ENCODE measurements around the gene KIAA1210.

Gene KIAA1210

GRCh38 chrX:119127650-119128049, at the start of gene KIAA1210:
KIAA1210 (minus strand) TSS chrX:119127812; CDS start chrX:119123642, 4,170 bp downstream.
- TF ChIP-seq GATA3 (IDR thresholded peaks at IDR 0.05; ENCODE audit: low read depth, low read length), result no peak
- no peak for TF ChIP-seq GATA2 (IDR thresholded peaks at IDR 0.05; ENCODE audit: low read depth, low read length)

DNA sequence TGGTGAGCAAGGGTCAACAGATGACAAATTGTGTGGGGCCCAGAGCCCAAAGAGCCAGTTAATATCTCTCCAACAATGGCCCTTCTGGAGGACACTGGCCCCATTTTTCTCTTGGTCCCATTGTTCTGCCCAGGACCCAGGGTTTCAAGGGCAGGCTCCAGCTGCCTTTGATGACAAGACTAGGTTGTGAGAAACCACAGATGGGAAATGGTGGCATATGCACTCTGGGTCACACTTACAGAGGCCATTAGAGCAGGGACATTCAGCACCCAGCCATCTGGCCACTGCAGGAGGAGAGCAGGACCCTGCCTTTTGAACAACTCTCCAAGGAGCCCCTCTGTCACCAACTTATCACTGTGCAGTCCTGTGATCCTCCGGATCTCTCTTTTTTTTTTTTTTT, 49.7 kb upstream of the KIAA1210 start:
- TF ChIP-seq GATA3 (IDR thresholded peaks at IDR 0.05; ENCODE audit: low read depth, low read length) (no peak), GATA2 (IDR thresholded peaks at IDR 0.05; ENCODE audit: low read depth, low read length) (no peak)

- TF ChIP-seq GATA3 (IDR thresholded peaks at IDR 0.05; ENCODE audit: low read depth, low read length) (no peak), GATA2 (IDR thresholded peaks at IDR 0.05; ENCODE audit: low read depth, low read length) (no peak)
Observed at GRCh38 chrX:119174900-119175299, 47.3 kb upstream of the KIAA1210 start.

DNA sequence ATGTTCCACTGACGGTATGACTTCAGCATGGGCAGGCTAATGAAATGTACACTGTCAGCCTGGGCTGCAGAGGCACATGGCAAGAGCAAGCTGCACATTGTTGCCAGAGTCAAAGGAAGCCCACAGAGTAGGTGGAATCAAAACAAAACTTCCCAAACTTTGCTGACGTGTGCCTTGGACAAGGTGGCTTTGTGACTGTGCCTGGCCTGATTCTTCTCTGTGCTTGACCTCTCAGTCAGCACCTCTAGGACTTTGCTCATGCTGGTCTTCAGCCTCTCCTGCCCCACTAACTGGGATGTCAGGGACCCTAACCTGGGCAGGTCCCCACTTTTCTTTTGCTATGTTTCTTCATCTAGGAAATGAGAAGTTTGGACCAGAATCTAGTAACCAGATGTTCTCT, 40.5 kb upstream of the KIAA1210 start:
- TF ChIP-seq GATA3 (IDR thresholded peaks at IDR 0.05; ENCODE audit: low read depth, low read length), result no peak

GRCh38 chrX:119158226-119158625, 30.6 kb upstream of the KIAA1210 start:
- TF ChIP-seq GATA3 (IDR thresholded peaks at IDR 0.05; ENCODE audit: low read depth, low read length), result no peak
- TF ChIP-seq GATA2 (IDR thresholded peaks at IDR 0.05; ENCODE audit: low read depth, low read length), result no peak

DNA sequence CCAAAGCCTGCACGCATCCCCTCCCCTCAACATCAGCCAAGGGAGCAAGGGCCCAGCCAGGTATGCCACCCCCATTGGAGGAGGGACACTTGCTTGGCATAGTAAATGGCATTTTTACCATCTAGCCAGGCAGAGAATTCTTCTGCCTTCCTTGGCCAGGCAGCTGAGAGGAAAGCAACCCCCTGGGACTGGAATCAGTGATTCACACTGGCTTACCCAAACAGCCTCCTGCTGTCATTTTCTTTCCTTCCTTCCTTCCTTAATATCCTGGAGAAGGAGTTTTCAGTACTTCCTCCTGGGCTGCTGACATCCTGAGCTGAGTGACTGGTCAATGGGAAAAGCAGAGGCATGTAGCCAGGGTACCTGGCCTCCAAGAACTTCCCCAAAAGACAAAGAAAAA, 28.6 kb upstream of the KIAA1210 start:
- TF ChIP-seq GATA3 (IDR thresholded peaks at IDR 0.05; ENCODE audit: low read depth, low read length) (no peak), GATA2 (IDR thresholded peaks at IDR 0.05; ENCODE audit: low read depth, low read length) (no peak)

DNA sequence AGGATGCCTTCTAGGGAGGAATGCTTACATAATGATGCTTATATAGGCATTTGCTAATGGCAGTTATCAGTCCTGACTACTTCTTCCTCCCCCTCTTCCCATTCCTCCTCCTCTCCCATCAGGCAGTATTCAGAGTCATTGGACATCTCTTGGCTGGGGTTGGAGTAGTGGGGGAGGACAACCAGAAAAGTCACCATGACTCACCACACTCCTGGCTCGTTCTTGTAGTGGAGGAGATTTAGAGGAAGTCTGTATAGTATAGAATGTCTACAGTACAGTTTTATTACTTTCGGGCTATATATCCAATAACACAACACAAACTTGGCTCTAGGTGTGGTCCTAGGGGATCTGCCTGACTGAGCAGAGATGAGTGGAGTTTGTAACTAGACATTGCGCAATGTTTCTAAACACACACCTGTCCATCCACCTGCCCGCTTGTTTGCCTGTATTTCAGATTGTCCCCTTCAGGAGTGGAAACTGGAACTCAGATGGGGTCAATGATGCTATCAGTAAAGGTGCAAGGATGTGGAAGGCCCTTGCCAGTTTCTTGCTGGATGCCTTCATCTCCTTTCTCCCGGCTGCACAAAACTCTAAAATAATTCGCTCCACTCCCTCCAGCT, 27.9 kb upstream of the KIAA1210 start:
- TF ChIP-seq GATA2 (IDR thresholded peaks at IDR 0.05; ENCODE audit: low read depth, low read length), result no peak
- no peak for TF ChIP-seq GATA3 (IDR thresholded peaks at IDR 0.05; ENCODE audit: low read depth, low read length)

DNA sequence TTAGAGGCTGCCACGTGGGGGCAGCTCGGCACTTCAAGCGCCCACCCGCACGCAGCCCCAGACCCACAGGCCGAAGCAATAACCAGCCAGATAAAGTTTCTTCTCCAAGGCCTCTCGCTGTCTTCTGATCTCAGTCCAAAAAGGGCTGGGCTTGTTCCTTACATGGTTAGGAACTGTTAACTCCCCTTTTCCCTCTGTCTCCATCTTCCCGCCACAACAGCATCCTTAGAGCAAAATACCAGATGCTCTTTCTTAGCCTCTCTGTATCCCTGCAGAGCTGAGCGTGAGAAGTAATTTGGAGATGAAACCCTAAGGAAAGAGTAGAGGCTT, 23.4 kb upstream of the KIAA1210 start:
- TF ChIP-seq GATA2 (IDR thresholded peaks at IDR 0.05; ENCODE audit: low read depth, low read length) (no peak), GATA3 (IDR thresholded peaks at IDR 0.05; ENCODE audit: low read depth, low read length) (no peak)

GRCh38 chrX:119150163-119151050, 22.8 kb upstream of the KIAA1210 start:
- TF ChIP-seq GATA3 (IDR thresholded peaks at IDR 0.05; ENCODE audit: low read depth, low read length) (no peak), GATA2 (IDR thresholded peaks at IDR 0.05; ENCODE audit: low read depth, low read length) (no peak)

DNA sequence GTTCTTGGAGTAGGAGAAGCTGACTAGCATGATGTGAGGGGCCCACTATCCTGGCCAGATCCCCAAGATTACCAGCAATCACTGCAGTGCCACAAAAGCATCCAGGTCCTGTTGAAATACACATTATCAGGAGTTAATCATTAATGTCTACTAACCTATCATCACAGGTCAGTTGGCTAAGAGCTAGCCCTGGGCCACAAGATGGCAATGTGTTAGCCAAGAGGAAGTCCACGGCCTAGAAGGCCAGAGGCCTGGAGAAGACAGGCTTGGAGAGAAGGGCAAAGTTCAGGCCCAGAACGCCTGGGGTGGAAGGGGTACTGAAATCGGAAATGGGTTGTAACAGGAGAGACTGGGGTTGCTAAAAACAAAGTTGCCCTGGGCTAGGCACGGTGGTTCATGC, 19.9 kb upstream of the KIAA1210 start:
- TF ChIP-seq GATA2 (IDR thresholded peaks at IDR 0.05; ENCODE audit: low read depth, low read length), result no peak
- TF ChIP-seq GATA3 (IDR thresholded peaks at IDR 0.05; ENCODE audit: low read depth, low read length), result no peak

- no peak for TF ChIP-seq GATA2 (IDR thresholded peaks at IDR 0.05; ENCODE audit: low read depth, low read length)
- no peak for TF ChIP-seq GATA3 (IDR thresholded peaks at IDR 0.05; ENCODE audit: low read depth, low read length)
Observed at GRCh38 chrX:119145241-119145653, 17.6 kb upstream of the KIAA1210 start.

GRCh38 chrX:119134466-119134865, 6.9 kb upstream of the KIAA1210 start:
- TF ChIP-seq GATA2 (IDR thresholded peaks at IDR 0.05; ENCODE audit: low read depth, low read length), result no peak
- no peak for TF ChIP-seq GATA3 (IDR thresholded peaks at IDR 0.05; ENCODE audit: low read depth, low read length)

GRCh38 chrX:119132961-119133360, 5.3 kb upstream of the KIAA1210 start:
- TF ChIP-seq GATA3 (IDR thresholded peaks at IDR 0.05; ENCODE audit: low read depth, low read length) (no peak), GATA2 (IDR thresholded peaks at IDR 0.05; ENCODE audit: low read depth, low read length) (no peak)

DNA sequence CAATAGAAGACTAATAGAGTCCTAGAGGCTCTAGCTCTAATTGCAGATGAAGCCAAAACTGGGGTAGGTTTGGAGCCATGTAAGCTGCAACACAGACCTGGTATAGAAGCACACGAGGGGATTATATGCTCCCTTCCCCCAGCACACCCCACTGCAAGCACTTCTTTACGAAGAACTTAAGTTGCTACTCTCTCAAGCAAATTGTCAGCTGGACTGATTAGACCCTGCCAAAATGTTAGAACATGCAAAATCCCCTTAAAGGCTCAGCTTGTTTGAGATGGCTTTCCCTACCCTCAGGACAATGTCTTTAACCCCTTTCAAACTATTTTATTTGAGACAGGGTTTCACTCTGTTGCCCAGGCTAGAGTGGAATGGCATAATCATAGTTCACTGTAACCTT, 4.7 kb upstream of the KIAA1210 start:
- TF ChIP-seq GATA2 (IDR thresholded peaks at IDR 0.05; ENCODE audit: low read depth, low read length), result no peak
- no peak for TF ChIP-seq GATA3 (IDR thresholded peaks at IDR 0.05; ENCODE audit: low read depth, low read length)

DNA sequence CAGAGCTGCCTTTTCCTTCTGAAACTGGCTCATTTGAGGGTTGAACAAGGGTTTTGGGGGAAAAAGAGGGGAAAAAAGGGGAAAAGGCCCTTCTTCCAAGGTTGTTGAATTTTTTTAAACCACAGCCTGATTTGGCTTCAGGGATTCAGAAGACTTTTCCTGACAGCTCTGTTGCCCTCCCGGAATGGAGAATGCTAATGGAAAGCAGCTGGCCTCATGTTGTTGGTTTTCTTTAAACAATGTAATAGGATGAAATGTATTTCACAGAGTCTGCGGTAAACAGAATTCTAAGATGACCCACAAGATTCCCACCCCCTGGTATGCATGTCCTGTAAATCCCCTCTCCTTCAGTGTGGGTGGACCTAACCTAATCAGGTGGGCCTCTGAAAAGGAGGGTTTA, 3.3 kb upstream of the KIAA1210 start:
- TF ChIP-seq GATA2 (IDR thresholded peaks at IDR 0.05; ENCODE audit: low read depth, low read length) (no peak), GATA3 (IDR thresholded peaks at IDR 0.05; ENCODE audit: low read depth, low read length) (no peak)

Measured in SH-SY5Y (cell line).